Nucleus accumbens (tissue), 56 donors: ENCODE data around the gene GTF3C4.

Source experiments
- DNase-seq, 56 donors: peaks; one replicate each; lab custom pipeline; 2025; lab: John Stamatoyannopoulos, UW

Gene GTF3C4, protein sequence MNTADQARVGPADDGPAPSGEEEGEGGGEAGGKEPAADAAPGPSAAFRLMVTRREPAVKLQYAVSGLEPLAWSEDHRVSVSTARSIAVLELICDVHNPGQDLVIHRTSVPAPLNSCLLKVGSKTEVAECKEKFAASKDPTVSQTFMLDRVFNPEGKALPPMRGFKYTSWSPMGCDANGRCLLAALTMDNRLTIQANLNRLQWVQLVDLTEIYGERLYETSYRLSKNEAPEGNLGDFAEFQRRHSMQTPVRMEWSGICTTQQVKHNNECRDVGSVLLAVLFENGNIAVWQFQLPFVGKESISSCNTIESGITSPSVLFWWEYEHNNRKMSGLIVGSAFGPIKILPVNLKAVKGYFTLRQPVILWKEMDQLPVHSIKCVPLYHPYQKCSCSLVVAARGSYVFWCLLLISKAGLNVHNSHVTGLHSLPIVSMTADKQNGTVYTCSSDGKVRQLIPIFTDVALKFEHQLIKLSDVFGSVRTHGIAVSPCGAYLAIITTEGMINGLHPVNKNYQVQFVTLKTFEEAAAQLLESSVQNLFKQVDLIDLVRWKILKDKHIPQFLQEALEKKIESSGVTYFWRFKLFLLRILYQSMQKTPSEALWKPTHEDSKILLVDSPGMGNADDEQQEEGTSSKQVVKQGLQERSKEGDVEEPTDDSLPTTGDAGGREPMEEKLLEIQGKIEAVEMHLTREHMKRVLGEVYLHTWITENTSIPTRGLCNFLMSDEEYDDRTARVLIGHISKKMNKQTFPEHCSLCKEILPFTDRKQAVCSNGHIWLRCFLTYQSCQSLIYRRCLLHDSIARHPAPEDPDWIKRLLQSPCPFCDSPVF

DNA sequence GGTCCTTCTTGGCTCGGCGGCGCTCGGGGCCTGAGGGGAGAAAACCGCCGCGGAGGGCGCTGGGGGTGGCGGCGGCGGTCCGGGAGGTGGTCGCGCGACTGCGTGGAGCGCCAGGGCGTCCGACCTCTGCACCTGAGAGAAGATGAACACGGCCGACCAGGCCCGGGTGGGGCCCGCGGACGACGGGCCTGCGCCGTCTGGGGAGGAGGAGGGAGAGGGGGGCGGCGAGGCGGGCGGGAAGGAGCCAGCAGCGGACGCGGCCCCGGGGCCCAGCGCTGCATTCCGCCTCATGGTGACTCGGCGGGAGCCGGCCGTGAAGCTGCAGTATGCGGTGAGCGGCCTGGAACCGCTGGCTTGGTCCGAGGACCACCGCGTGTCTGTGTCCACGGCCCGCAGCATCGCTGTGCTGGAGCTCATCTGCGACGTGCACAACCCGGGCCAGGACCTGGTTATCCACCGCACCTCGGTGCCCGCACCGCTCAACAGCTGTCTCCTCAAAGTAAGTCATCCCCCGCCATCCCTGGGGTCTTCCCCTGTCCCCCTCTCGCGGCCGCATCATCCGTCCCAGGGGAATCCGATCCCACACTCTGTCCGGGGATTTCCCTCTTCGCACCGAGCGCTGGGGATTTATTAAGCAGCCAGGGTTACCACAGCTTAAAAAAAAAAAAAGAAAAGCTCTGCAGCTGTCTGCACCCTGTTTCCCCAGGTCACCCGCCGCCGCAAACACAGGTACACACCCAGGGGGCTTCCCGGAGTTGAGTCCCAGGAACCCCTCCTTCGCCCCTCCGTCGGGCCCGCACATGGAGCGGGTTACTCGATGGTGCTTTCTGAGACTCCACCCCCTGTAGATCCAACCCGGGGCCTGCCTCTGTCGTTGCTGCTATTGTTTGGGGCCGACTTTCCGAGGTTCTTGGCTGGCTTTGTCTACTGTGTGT is at the start of gene GTF3C4:
Gene GTF3C4, plus strand, starts transcription at position 8 of the 935 bp plus-strand sequence. Its CDS starts 135 bp downstream, at position 143.
- peak in 4 of 56 donors; percentile 26 to 53 (median 38) for DNase-seq

DNA sequence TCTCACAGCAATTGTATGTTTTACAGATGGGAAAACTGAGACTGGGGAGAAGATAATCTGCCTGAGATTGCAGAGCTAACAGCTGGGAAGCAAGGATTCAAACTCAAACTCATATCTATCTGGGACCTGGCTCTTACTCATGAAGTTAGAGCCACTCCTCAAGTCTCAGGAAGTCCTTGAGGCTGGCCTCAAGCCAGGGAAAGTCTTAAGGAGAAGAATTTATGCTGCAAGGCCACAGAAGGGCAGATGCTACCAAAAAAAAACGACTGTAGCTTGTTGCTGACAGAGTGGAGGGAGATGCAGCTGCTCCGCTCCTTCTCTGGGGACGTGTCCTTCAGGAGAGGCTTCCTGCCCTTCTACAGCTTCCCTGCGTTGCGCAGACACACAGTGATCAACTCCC is 48.1 kb upstream of the GTF3C4 start:
- no peak for DNase-seq

DNA sequence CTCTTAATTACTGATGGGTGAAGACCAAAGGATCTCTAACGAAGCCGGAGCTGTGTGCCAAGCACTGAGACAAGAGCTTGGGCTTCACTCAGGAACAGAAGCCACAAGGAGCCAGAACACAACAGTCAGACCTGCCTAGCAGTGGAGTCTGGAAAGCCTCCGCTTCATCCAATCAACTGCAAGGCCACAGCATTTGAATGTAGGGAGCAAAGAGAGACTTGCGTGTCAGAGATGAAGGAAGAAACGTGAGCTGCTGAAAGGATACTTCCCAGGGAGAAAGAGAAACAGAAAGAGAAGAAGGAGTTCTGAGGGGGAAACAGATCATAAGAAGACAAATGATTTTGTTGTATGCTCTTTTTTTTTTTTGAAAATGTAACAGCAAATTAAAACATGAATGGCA is 44.0 kb upstream of the GTF3C4 start:
- DNase-seq: no peak

DNA sequence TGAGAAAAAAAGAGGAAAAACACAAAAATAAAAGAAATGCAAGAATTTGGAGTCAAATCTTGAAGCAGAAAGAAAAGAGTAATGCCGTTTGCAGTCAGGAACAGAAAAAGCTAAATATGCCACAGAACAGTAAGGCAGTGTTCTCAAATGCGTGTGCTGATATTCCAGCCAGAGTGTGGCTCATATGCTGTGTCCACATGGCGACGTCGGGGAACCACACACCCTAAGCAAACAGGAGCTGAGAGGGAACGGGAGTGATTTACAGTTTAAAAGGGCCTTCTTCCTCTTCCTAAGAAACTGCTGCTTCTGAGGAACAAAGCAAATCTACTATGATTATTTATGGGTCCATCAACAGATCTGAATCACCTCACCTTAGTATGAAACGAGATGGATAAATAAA is 43.2 kb upstream of the GTF3C4 start:
- no peak for DNase-seq

DNA sequence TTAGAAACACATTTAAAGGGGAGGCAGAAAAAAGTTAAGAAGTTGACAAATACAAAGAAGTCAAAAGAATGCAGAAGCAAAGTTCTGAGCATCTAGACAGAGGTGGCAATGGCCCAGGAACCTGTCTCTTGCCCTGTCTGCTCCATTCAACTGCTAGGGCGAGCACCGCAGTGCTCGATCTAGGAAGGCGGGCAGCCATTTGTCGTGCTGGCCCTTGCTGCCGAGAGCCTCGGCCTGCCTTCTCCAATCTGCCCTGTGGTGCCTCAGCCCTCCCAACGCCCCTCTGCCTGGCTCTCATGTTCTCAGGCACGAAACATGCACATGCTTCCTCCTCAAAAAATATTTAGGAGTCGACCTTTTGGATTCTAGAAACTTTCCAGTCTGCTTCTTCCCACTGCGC is 42.7 kb upstream of the GTF3C4 start:
- DNase-seq: no peak

DNA sequence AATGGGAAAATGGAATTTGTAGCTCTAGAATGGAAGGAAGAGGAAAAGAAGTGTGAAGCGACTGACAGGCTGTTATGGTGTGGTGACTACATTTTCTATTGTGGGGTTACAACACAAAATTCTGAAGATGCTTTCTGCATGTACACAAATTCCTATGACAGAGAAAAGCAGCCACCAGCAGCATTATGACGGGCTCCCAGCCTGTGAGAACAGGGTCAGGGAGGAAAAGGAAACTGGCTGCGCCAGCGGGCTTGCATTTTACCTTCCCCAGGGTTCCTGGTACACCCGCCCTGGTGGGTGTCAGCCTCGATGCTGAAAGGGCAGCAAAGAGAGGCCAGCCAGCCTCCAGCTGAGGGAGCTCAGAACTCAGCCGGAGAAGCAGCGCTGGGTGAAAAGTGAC is 41.5 kb upstream of the GTF3C4 start:
- no peak for DNase-seq

DNA sequence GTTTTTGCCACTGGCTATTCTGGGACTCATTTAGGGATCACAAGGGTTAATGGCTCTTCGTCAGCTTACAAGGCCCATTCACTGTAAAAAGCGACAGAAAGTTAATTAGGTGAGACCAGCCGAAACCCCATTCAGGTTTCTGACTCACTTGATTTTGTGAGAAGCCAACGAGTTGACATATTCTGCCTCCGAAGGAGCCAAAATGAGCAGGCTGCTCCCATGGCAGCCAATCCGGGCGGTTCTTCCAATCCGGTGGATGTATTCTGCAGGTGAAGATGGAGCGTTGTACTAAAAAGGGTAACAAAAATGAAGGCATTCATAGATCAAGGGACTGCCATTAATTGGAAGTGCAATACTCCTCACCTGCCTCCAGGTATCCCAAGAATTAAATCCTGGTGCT is 40.1 kb upstream of the GTF3C4 start:
- DNase-seq: no peak

DNA sequence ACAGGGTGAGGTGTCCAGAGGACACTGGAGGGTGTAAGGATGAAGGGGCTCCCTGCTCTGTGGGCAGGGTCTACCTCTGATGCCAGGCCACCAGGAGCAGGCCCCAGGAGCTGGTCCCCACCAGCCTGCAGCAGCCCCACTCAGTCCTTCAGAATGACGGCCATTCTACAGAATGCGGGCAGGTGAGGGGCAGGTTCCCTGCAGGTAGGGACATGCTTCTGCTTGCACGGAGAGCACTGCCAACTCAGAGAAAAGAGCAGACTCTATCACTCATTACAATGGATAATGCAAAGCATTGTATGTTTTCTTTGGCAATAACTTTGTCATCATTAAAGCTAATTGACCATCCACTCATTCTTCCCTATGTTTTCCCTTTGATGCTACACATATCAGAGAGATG is 39.5 kb upstream of the GTF3C4 start:
- no peak for DNase-seq

DNA sequence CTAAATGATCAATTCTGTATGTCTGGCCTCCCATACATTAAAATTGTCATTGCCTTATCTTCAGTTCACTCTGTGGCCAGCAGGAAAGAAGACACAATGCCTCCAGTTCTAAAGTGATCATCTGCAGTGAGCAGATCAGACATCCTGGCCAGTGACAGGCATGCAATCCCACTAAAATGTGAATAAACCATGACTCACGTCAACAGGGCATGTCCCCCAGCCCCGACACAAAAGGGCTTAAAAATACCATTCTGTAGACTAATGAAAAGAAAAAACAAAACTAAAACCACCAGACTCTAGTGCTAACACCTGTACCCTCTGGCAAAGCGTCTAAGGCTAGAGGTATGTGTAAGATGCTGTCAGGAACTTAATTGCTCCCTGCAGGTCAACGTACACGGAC is 39.0 kb upstream of the GTF3C4 start:
- DNase-seq: no peak

DNA sequence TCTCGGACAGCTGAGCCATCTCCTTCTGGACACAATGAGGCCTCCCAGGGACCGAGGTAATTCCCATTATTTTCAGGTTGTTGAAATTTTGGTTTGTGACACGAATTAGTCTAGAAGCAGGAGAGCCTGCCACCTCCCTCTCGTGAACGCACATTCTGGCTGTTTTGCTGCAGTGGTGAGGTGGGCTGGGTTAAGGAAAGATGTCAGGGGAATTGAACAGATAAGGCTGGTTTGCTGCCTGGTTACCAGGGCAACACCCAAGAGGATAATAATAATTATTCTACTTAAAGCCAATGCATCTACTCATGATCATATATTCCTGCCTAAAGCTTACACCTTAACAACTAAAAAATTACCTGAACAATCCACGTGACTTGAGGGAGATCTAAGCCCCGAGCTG is 38.6 kb upstream of the GTF3C4 start:
- no peak for DNase-seq

DNA sequence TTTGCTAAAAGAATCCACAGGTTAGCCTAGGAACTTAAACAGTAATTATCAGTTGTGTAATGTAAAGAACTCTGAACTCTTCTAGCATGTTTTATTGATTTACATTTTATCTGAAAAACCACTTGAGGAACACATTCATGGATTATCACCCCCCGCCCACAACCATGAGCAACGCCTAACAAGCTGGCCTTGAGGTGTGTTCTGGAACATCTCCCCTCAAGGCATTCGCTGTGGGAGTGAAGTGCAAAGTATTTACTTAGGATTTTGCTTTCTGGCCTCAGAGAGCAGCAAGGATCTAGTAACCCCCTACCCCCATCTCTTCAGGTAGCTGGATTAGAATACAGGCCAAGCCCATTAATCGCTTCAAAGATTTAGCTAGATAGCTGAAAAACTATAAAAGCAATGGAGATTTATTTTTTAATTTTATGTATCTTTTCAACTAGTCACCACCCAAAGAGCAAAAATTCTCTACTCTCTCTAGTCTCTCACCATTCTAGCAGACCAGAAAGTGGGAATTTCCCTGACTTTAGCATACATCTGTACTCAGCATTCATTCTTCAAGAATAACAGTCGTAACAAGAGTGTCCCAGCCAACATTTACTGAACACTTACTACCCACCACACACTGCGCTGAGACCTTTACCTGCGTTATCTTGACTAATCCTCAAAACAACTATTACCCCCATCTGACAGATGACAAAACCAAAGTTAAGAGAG is 37.7 kb upstream of the GTF3C4 start:
- DNase-seq: no peak

DNA sequence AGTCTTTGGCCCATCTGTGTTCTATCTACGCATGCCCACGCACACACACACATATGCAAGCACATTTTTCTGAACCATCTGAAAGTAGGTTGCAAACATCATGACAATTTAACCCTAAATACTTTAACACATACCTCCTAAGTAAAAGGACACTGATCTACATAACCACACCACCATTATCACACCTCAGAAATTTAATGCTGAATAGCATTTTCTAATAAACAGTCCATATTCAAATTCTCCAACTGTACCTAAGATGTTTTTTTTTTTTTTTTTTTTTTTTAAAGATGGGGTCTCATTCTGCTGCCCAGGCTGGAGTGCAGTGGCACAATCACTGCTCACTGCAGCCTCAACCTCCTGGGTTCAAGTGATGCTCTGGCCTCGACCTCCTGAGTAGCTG is 35.9 kb upstream of the GTF3C4 start:
- DNase-seq: no peak

DNA sequence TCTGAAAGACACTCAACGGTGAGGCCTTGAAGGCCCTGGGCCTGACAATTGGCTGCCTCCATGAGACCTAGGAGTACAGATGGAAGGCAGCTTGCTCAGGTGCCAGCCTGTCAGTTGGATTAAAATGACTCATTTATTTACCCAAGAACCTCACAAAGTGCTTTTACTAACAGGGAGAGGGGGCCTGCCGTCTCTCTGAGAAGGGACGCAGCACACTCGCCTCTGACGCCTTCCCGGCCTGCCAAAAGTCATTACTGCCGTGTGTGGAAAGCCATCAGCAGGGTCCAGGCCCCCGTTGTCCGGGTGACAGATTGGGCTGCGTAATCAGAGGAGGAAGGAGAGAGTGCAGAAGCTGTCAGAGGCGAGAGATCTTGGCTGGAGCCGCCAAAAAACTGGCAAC is 32.9 kb upstream of the GTF3C4 start:
- no peak for DNase-seq

DNA sequence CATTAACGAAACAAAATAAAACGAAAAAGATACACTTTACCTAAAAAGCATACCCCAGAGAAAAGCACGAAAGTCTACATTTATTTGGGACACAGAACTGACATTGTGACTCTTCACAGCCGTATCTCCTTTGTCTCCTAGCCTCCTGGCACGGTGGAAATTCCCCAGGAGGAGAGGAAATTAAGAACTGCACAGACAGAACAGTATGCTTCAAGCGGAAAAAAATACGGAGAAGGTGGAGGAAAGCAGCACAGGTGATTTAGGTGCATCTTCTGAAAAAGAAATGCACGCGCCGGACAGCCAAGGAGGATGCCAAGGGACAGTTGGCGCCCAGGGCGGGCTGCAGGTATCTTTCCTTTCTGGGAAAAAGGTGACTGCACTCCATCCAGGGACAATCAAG is 32.5 kb upstream of the GTF3C4 start:
- no peak for DNase-seq

DNA sequence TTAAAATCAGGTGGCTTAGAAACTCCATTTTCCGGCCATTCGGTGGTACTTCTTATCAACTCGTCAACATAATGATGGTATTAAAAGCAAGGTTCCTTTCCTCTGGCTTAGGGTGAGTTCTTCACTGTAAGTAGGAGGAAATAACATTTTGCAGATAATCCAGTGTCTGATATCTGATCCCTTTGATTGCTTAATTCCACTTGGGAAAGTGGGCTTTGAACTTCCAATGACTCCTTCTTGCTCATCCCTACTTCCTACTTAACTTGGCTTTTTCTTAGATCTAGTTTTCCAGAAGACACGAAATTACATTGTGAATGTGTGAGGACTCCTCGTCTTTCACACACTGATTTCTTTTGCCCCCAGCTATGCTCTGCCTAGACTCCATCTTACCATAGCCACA is 32.0 kb upstream of the GTF3C4 start:
- no peak for DNase-seq

DNA sequence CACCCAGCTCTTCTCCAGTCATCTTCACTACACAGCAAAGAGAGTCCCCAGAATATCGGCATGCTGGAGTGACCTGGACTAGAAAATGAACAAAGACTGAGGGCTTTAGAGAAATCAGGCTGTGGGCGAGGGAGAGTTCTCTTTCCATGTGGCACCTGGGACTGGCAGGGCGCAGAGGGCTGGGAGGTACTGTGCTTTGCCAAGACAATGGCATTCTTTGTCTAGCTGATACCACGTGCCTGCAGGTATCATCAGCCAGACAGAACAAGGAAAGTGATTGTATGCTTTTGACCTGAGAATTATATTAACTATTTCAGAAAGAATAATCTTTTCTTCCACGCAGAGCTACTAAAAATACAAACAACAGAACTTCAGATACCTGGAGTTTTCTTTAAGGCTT is 30.9 kb upstream of the GTF3C4 start:
- no peak for DNase-seq

DNA sequence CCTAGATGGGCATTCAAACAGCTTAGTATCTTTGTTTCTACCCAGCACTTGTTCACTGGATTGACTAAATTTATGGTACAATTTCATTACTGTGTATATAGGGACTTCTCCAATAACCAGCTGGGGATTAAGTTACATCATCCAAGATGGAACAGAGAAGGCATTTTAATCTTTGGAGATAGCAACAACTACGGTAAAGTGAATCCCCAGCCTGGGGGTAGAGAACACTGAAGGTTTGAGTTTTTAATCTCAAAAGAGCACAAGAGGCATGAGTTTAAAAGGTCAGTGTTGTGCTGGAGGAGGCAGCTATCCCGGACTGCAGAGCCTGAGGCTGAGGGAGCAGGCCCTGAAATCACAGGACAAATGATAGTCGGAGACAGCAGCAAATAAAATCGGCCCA is 29.0 kb upstream of the GTF3C4 start:
- DNase-seq: no peak

DNA sequence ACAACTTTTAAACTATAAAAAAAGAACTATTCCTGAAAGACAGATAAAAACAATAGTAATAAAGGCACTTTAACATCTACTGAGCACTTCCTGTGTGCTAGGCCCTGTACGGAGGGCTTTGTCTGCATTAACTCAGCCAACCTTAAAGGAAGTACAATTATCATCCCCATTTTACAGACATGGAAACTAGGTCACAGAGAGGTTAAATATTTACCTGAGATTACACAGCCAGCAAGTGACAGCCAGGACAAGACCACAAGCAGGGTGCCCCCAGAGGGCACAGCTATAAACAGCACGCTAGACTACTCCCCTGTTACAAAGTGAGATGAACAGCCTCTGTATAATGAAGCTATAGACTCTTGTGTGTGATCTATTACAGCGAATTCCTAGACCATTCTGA is 26.0 kb upstream of the GTF3C4 start:
- no peak for DNase-seq

DNA sequence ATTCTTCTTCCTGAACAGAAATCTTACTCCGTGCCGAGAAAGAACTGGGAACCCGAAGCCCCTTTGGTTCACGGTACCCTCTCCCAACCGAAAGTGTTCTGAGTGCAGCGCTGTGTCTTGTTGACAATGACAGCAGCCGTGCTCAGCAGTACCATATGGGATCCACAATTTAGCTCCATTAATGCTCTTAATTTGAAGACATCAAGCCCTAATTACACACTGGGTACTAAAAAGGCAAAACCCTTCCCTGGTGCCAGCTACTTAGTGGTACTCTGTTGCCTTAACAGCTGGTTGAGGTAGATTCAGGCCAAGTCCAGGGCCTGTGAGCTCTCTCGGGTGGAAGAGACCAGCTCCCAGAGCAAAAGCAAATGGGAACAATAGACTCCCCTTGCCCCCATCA is 25.0 kb upstream of the GTF3C4 start:
- no peak for DNase-seq

DNA sequence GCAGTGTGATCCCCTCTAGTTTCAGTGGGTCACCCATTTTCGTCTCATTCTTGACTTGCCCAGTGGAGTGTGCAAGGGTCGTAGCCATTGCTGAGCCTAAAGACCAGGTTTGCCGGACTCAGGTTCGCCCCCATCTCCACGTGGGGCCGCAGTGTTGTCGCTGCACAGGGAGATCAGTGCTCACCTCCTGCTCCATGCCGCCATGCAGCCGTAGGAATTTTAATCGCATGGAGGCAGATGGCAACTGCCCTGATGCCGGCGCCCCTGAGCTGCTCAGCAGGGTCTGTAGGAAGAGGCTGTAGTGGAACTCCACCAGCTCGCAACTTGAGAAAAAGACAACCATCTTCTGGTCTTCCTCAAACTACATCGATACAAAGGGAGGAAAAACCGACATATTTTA is 24.6 kb upstream of the GTF3C4 start:
- no peak for DNase-seq
